WTC11 (cell line): ENCODE measurements around the gene C22orf23. TPM values are rescaled to one million over a fixed set of nuclear protein-coding genes. Genes with fewer than 3 reads are reported as not detected.

Experiments
- ATAC-seq: fragments of 200-7000 bp; cut with Tn5 transposase; 2 replicates; pipeline ENCODE4 v1.10.0; 2021; ENCODE audit warnings: mild to moderate bottlenecking, moderate library complexity
- CTCF ChIA-PET: fragments of 300-600 bp; sonication (Branson Sonifier 250); formaldehyde crosslinking; loops from one replicate; lab custom pipeline; 2021; ENCODE audit warnings: antibody characterized with exemption; lab: Charles Lee
- POLR2A ChIA-PET: fragments of 350-600 bp; sonication (Branson Sonifier 250); formaldehyde crosslinking; loops from one replicate; lab custom pipeline; 2021; ENCODE audit warnings: antibody characterized with exemption; lab: Charles Lee
- DNase-seq: peaks from one replicate; pipeline ENCODE4 v3.0.0; 2021; ENCODE audit warnings: low spot score
- H3K27ac Mint-ChIP-seq: 2 replicates; pipeline ENCODE4 v1.8.0; 2021; ENCODE audit warnings: mixed read lengths
- H3K27me3 Mint-ChIP-seq: 2 replicates; pipeline ENCODE4 v1.8.0; 2021; ENCODE audit warnings: low read depth, mild to moderate bottlenecking, moderate library complexity, mixed read lengths
- H3K36me3 Mint-ChIP-seq: 2 replicates; pipeline ENCODE4 v1.8.0; 2021; ENCODE audit warnings: mixed read lengths
- H3K4me1 Mint-ChIP-seq: 2 replicates; pipeline ENCODE4 v1.8.0; 2022; ENCODE audit warnings: mixed read lengths
- H3K4me3 Mint-ChIP-seq: 2 replicates; pipeline ENCODE4 v1.8.0; 2021; ENCODE audit warnings: mild to moderate bottlenecking, moderate library complexity, mixed read lengths
- H3K9me3 Mint-ChIP-seq: 2 replicates; pipeline ENCODE4 v1.8.0; 2021; ENCODE audit warnings: mixed read lengths
- CREB1 ChIP-seq: sonication (generic); formaldehyde crosslinking; IDR thresholded peaks from 2 replicates; pipeline ENCODE4 v1.8.0; 2023; ENCODE audit warnings: mild to moderate bottlenecking, missing genetic modification reagents
- E2F4 ChIP-seq: sonication (generic); formaldehyde crosslinking; IDR thresholded peaks from 2 replicates; pipeline ENCODE4 v1.8.1; 2022; ENCODE audit warnings: low read depth, mild to moderate bottlenecking, moderate library complexity, missing genetic modification reagents, borderline replicate concordance
- ESRRA ChIP-seq: sonication (generic); formaldehyde crosslinking; IDR thresholded peaks from 2 replicates; pipeline ENCODE4 v1.8.1; 2022; ENCODE audit warnings: mild to moderate bottlenecking, missing genetic modification reagents, borderline replicate concordance
- FOXP4 ChIP-seq: sonication (generic); formaldehyde crosslinking; IDR thresholded peaks from 2 replicates; pipeline ENCODE4 v1.8.0; 2022; ENCODE audit warnings: mild to moderate bottlenecking, missing genetic modification reagents
- GTF2I ChIP-seq: fragments of 250-450 bp; sonication (Bioruptor Pico); conservative IDR thresholded peaks from 2 replicates; pipeline ENCODE4 v1.4.0; 2021; ENCODE audit warnings: mild to moderate bottlenecking
- IRF2 ChIP-seq: sonication (generic); formaldehyde crosslinking; IDR thresholded peaks from 2 replicates; pipeline ENCODE4 v1.8.0; 2022; ENCODE audit warnings: low read depth, missing genetic modification reagents, borderline replicate concordance
- JAZF1 ChIP-seq: fragments of 250-450 bp; sonication (Bioruptor Pico); IDR thresholded peaks from 2 replicates; pipeline ENCODE4 v1.9.0; 2021; ENCODE audit warnings: moderate library complexity, mild to moderate bottlenecking, inconsistent platforms
- NR3C1 ChIP-seq: sonication (generic); formaldehyde crosslinking; conservative IDR thresholded peaks from 2 replicates; pipeline ENCODE4 v1.8.1; 2023; ENCODE audit warnings: low read depth, mild to moderate bottlenecking, missing genetic modification reagents
- PREB ChIP-seq: sonication (generic); formaldehyde crosslinking; IDR thresholded peaks from 2 replicates; pipeline ENCODE4 v1.8.1; 2022; ENCODE audit warnings: mild to moderate bottlenecking, missing genetic modification reagents, moderate library complexity, borderline replicate concordance
- TEAD4 ChIP-seq: sonication (generic); formaldehyde crosslinking; IDR thresholded peaks from 2 replicates; pipeline ENCODE4 v1.8.0; 2022; ENCODE audit warnings: mild to moderate bottlenecking, missing genetic modification reagents
- ZBTB21 ChIP-seq: sonication (generic); formaldehyde crosslinking; IDR thresholded peaks from 2 replicates; pipeline ENCODE4 v1.8.1; 2023; ENCODE audit warnings: mild to moderate bottlenecking, missing genetic modification reagents, borderline replicate concordance
- ZNF121 ChIP-seq: sonication (generic); formaldehyde crosslinking; IDR thresholded peaks from 2 replicates; pipeline ENCODE4 v1.8.0; 2023; ENCODE audit warnings: missing genetic modification reagents
- ZNF396 ChIP-seq: fragments of 250-450 bp; sonication (Bioruptor Pico); IDR thresholded peaks from 2 replicates; pipeline ENCODE4 v1.8.0; 2021; ENCODE audit warnings: mild to moderate bottlenecking, moderate library complexity, borderline replicate concordance
- ZNF423 ChIP-seq: fragments of 250-450 bp; sonication (Bioruptor Pico); IDR thresholded peaks from 2 replicates; pipeline ENCODE4 v2.1.2; 2022; ENCODE audit warnings: mild to moderate bottlenecking, moderate library complexity
- total RNA-seq: library from RNA; stranded (reverse); gene quantifications from 3 replicates; pipeline ENCODE4 v1.2.3, GENCODE V29; 2021
- TF ChIP-seq, protein P1 (sequence below): sonication (generic); formaldehyde crosslinking; IDR thresholded peaks from 2 replicates; pipeline ENCODE4 v1.8.0; 2023; ENCODE audit warnings: missing genetic modification reagents, mild to moderate bottlenecking, borderline replicate concordance
- TF ChIP-seq, protein P2 (sequence below): sonication (generic); formaldehyde crosslinking; IDR thresholded peaks from 2 replicates; pipeline ENCODE4 v1.8.1; 2023; ENCODE audit warnings: mild to moderate bottlenecking, moderate library complexity, missing genetic modification reagents
- TF ChIP-seq, protein P3 (sequence below): sonication (generic); formaldehyde crosslinking; IDR thresholded peaks from 2 replicates; pipeline ENCODE4 v1.8.0; 2022; ENCODE audit warnings: mild to moderate bottlenecking, missing genetic modification reagents
- TF ChIP-seq, protein P4 (sequence below): sonication (generic); formaldehyde crosslinking; IDR thresholded peaks from 2 replicates; pipeline ENCODE4 v1.8.1; 2023; ENCODE audit warnings: mild to moderate bottlenecking, missing genetic modification reagents, moderate library complexity
- TF ChIP-seq, protein P5 (sequence below): fragments of 250-450 bp; sonication (Bioruptor Pico); IDR thresholded peaks from 2 replicates; pipeline ENCODE4 v1.8.0; 2021; ENCODE audit warnings: mild to moderate bottlenecking
- TF ChIP-seq, protein P6 (sequence below): sonication (generic); formaldehyde crosslinking; IDR thresholded peaks from 2 replicates; pipeline ENCODE4 v1.8.0; 2023; ENCODE audit warnings: missing genetic modification reagents

Gene C22orf23
- total RNA-seq, 1 experiment from 2014 or later: 0.72 TPM

DNA sequence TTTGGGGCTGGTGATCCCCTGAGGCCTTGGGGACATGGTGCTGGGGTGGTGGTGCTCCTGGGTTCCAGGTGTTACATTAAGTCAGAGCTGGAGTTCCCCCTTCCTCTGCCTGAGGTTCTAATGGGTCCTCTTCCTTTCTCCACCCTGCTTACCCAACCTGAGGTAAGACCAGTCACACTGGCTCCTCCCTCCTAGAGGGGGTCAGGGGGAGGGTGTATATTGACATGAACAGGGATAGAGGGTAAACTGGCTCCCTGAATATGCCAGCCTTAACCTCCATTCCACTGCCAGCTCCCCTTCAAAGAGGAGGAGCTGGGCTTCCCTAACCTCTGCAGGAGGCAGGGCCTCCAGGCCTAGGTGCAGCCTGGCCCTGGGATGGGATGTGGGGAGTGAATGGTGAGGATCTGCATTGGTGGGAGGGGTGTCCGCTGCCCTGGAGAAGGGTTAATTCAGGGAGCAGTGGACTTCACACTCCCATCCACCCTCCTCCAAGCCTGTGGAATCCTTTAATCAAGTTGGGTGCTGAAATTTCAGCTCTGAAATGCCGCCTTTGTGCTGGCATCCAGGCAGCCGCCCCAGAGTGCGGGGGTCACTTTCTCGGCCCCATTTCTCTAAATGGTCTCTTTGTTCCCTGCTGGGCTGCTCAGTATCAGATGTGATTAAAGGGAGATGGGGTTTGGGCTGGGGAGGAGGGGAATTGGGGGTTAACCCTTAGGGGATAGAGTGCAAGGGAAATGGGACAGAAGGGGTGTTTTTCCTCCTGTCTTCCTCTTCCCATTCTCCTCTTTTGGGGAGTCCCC, 15.3 kb upstream of the C22orf23 start:
- ATAC-seq (no peak), DNase-seq (no peak)
- Mint-ChIP-seq H3K9me3 (peaks cover 5% of the 10 kb centered on the region; the same call in 1 of the 2 replicates), H3K27me3 (no peaks in the 10 kb centered on the region), H3K27ac (no peak overlapping the region), H3K36me3 (peaks cover 32% of the 10 kb centered on the region), H3K4me1 (peaks cover 25% of the 10 kb centered on the region), H3K4me3 (no peak overlapping the region)
- TF ChIP-seq E2F4 (CRISPR knock-in tag) (no peak), PREB (CRISPR knock-in tag) (no peak), IRF2 (CRISPR knock-in tag) (no peak), ESRRA (CRISPR knock-in tag) (no peak), GTF2I (CRISPR knock-in tag) (no peak), ZNF121 (CRISPR knock-in tag) (no peak), CREB1 (CRISPR knock-in tag) (no peak), NR3C1 (CRISPR knock-in tag) (no peak), FOXP4 (CRISPR knock-in tag) (no peak), JAZF1 (CRISPR knock-in tag) (no peak), ZNF423 (CRISPR knock-in tag) (no peak), ZBTB21 (CRISPR knock-in tag) (no peak), TEAD4 (CRISPR knock-in tag) (no peak), ZNF396 (CRISPR knock-in tag) (no peak)
- TF ChIP-seq, protein P1, sequence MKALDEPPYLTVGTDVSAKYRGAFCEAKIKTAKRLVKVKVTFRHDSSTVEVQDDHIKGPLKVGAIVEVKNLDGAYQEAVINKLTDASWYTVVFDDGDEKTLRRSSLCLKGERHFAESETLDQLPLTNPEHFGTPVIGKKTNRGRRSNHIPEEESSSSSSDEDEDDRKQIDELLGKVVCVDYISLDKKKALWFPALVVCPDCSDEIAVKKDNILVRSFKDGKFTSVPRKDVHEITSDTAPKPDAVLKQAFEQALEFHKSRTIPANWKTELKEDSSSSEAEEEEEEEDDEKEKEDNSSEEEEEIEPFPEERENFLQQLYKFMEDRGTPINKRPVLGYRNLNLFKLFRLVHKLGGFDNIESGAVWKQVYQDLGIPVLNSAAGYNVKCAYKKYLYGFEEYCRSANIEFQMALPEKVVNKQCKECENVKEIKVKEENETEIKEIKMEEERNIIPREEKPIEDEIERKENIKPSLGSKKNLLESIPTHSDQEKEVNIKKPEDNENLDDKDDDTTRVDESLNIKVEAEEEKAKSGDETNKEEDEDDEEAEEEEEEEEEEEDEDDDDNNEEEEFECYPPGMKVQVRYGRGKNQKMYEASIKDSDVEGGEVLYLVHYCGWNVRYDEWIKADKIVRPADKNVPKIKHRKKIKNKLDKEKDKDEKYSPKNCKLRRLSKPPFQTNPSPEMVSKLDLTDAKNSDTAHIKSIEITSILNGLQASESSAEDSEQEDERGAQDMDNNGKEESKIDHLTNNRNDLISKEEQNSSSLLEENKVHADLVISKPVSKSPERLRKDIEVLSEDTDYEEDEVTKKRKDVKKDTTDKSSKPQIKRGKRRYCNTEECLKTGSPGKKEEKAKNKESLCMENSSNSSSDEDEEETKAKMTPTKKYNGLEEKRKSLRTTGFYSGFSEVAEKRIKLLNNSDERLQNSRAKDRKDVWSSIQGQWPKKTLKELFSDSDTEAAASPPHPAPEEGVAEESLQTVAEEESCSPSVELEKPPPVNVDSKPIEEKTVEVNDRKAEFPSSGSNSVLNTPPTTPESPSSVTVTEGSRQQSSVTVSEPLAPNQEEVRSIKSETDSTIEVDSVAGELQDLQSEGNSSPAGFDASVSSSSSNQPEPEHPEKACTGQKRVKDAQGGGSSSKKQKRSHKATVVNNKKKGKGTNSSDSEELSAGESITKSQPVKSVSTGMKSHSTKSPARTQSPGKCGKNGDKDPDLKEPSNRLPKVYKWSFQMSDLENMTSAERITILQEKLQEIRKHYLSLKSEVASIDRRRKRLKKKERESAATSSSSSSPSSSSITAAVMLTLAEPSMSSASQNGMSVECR (CRISPR knock-in tag): no peak
- TF ChIP-seq, protein P2, sequence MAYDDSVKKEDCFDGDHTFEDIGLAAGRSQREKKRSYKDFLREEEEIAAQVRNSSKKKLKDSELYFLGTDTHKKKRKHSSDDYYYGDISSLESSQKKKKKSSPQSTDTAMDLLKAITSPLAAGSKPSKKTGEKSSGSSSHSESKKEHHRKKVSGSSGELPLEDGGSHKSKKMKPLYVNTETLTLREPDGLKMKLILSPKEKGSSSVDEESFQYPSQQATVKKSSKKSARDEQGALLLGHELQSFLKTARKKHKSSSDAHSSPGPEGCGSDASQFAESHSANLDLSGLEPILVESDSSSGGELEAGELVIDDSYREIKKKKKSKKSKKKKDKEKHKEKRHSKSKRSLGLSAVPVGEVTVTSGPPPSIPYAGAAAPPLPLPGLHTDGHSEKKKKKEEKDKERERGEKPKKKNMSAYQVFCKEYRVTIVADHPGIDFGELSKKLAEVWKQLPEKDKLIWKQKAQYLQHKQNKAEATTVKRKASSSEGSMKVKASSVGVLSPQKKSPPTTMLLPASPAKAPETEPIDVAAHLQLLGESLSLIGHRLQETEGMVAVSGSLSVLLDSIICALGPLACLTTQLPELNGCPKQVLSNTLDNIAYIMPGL: no peak
- TF ChIP-seq, protein P3, sequence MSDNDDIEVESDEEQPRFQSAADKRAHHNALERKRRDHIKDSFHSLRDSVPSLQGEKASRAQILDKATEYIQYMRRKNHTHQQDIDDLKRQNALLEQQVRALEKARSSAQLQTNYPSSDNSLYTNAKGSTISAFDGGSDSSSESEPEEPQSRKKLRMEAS (CRISPR knock-in tag): no peak
- TF ChIP-seq, protein P4, sequence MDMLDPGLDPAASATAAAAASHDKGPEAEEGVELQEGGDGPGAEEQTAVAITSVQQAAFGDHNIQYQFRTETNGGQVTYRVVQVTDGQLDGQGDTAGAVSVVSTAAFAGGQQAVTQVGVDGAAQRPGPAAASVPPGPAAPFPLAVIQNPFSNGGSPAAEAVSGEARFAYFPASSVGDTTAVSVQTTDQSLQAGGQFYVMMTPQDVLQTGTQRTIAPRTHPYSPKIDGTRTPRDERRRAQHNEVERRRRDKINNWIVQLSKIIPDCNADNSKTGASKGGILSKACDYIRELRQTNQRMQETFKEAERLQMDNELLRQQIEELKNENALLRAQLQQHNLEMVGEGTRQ (CRISPR knock-in tag): no peak
- TF ChIP-seq, protein P5, sequence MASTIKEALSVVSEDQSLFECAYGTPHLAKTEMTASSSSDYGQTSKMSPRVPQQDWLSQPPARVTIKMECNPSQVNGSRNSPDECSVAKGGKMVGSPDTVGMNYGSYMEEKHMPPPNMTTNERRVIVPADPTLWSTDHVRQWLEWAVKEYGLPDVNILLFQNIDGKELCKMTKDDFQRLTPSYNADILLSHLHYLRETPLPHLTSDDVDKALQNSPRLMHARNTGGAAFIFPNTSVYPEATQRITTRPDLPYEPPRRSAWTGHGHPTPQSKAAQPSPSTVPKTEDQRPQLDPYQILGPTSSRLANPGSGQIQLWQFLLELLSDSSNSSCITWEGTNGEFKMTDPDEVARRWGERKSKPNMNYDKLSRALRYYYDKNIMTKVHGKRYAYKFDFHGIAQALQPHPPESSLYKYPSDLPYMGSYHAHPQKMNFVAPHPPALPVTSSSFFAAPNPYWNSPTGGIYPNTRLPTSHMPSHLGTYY (CRISPR knock-in tag): no peak
- TF ChIP-seq, protein P6, sequence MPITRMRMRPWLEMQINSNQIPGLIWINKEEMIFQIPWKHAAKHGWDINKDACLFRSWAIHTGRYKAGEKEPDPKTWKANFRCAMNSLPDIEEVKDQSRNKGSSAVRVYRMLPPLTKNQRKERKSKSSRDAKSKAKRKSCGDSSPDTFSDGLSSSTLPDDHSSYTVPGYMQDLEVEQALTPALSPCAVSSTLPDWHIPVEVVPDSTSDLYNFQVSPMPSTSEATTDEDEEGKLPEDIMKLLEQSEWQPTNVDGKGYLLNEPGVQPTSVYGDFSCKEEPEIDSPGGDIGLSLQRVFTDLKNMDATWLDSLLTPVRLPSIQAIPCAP (CRISPR knock-in tag): no peak
- CTCF ChIA-PET: interaction anchor here (1.5 kb wide), 2 partner anchors 35 to 84 kb away, joined by 3 to 4 read pairs; no protein-coding TSS in a partner anchor
- POLR2A ChIA-PET: no interaction called here
